ENCODE measurements around the gene REEP1. TPM values are rescaled to one million over a fixed set of nuclear protein-coding genes. Genes with fewer than 3 reads are reported as not detected.

Gene REEP1
- total and polyA plus RNA-seq, 2 of the 8 experiments (the other 6 are each of a cell fraction or from before 2014, with no cell fraction given) = 0.74 to 1.5 TPM

DNA sequence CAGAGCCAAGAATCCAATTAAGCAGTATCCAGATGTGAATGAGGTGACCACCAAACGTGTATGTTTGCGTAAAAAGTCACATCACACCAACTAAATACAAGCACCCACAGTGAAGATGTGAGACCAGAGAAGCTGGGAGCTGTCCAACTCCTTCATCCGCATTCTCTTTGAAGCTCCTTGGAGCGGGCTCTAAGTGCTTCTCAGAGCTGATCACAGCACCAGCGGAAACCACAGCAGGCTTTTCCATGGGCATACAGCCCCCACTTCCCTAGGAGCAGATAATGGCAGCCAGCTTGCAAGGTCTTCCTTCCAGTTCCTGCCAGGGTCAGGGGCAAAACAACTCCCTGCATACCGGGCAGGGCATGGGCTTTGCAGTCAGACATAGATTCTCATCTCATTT is 36.4 kb downstream of the REEP1 start (continued):
- TF ChIP-seq, protein P1, sequence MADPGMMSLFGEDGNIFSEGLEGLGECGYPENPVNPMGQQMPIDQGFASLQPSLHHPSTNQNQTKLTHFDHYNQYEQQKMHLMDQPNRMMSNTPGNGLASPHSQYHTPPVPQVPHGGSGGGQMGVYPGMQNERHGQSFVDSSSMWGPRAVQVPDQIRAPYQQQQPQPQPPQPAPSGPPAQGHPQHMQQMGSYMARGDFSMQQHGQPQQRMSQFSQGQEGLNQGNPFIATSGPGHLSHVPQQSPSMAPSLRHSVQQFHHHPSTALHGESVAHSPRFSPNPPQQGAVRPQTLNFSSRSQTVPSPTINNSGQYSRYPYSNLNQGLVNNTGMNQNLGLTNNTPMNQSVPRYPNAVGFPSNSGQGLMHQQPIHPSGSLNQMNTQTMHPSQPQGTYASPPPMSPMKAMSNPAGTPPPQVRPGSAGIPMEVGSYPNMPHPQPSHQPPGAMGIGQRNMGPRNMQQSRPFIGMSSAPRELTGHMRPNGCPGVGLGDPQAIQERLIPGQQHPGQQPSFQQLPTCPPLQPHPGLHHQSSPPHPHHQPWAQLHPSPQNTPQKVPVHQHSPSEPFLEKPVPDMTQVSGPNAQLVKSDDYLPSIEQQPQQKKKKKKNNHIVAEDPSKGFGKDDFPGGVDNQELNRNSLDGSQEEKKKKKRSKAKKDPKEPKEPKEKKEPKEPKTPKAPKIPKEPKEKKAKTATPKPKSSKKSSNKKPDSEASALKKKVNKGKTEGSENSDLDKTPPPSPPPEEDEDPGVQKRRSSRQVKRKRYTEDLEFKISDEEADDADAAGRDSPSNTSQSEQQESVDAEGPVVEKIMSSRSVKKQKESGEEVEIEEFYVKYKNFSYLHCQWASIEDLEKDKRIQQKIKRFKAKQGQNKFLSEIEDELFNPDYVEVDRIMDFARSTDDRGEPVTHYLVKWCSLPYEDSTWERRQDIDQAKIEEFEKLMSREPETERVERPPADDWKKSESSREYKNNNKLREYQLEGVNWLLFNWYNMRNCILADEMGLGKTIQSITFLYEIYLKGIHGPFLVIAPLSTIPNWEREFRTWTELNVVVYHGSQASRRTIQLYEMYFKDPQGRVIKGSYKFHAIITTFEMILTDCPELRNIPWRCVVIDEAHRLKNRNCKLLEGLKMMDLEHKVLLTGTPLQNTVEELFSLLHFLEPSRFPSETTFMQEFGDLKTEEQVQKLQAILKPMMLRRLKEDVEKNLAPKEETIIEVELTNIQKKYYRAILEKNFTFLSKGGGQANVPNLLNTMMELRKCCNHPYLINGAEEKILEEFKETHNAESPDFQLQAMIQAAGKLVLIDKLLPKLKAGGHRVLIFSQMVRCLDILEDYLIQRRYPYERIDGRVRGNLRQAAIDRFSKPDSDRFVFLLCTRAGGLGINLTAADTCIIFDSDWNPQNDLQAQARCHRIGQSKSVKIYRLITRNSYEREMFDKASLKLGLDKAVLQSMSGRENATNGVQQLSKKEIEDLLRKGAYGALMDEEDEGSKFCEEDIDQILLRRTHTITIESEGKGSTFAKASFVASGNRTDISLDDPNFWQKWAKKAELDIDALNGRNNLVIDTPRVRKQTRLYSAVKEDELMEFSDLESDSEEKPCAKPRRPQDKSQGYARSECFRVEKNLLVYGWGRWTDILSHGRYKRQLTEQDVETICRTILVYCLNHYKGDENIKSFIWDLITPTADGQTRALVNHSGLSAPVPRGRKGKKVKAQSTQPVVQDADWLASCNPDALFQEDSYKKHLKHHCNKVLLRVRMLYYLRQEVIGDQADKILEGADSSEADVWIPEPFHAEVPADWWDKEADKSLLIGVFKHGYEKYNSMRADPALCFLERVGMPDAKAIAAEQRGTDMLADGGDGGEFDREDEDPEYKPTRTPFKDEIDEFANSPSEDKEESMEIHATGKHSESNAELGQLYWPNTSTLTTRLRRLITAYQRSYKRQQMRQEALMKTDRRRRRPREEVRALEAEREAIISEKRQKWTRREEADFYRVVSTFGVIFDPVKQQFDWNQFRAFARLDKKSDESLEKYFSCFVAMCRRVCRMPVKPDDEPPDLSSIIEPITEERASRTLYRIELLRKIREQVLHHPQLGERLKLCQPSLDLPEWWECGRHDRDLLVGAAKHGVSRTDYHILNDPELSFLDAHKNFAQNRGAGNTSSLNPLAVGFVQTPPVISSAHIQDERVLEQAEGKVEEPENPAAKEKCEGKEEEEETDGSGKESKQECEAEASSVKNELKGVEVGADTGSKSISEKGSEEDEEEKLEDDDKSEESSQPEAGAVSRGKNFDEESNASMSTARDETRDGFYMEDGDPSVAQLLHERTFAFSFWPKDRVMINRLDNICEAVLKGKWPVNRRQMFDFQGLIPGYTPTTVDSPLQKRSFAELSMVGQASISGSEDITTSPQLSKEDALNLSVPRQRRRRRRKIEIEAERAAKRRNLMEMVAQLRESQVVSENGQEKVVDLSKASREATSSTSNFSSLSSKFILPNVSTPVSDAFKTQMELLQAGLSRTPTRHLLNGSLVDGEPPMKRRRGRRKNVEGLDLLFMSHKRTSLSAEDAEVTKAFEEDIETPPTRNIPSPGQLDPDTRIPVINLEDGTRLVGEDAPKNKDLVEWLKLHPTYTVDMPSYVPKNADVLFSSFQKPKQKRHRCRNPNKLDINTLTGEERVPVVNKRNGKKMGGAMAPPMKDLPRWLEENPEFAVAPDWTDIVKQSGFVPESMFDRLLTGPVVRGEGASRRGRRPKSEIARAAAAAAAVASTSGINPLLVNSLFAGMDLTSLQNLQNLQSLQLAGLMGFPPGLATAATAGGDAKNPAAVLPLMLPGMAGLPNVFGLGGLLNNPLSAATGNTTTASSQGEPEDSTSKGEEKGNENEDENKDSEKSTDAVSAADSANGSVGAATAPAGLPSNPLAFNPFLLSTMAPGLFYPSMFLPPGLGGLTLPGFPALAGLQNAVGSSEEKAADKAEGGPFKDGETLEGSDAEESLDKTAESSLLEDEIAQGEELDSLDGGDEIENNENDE (IDR thresholded peaks at IDR 0.05; ENCODE audit: insufficient replicate concordance, low read length) = no peak
- TF ChIP-seq ASH2L (IDR thresholded peaks at IDR 0.05; ENCODE audit: low read length) = no peak
- TF ChIP-seq POLR2AphosphoS5 (IDR thresholded peaks at IDR 0.05; ENCODE audit: low read depth, low read length) = no peak
- TF ChIP-seq EGR1 (IDR thresholded peaks at IDR 0.05; ENCODE audit: borderline replicate concordance, low read depth, low read length) = no peak
- no peak for TF ChIP-seq SIN3A (conservative IDR thresholded peaks at IDR 0.05 in 1 of 2, IDR thresholded peaks at IDR 0.05 in 1 of 2; ENCODE audit: low read depth in 1 of 2, low read length in 2 of 2)
- no peak for TF ChIP-seq NRF1 (IDR thresholded peaks at IDR 0.05; ENCODE audit: low read depth, low read length)
- TF ChIP-seq CREB1 (IDR thresholded peaks at IDR 0.05) = no peak
- TF ChIP-seq SIRT6 (IDR thresholded peaks at IDR 0.05; ENCODE audit: low read length) = no peak
- no peak for TF ChIP-seq RAD21 (IDR thresholded peaks at IDR 0.05 in 1 of 2, conservative IDR thresholded peaks at IDR 0.05 in 1 of 2; ENCODE audit: low read depth in 2 of 2, low read length in 2 of 2)
- TF ChIP-seq POU5F1 (IDR thresholded peaks at IDR 0.05; ENCODE audit: low read depth, low read length) = no peak

Measured in H1 (cell line).